Gastrocnemius medialis (tissue), 4 donors: Measurements from ENCODE around the gene SERPINA3.

Experiments used
- POLR2A ChIP-seq, 2 donors: fragments of 450-650 bp; IDR thresholded peaks; one replicate each; pipeline ENCODE4 v1.6.1; 2017; ENCODE audit warnings: antibody characterized with exemption in 2 of 2, mild to moderate bottlenecking in 2 of 2, moderate library complexity in 2 of 2
- TF ChIP-seq, protein P1 (sequence below), 5 experiments: fragments of 450-650 bp in 3 of 5; fragments of 200-600 bp in 2 of 5; sonication (generic) in 2 of 5; IDR thresholded peaks in 4 of 5; conservative IDR thresholded peaks in 1 of 5; 1 replicate in 4 of 5; 2 replicates in 1 of 5; pipeline ENCODE4 v1.5.1; 2016 to 2019; ENCODE audit warnings: antibody characterized with exemption in 5 of 5, mild to moderate bottlenecking in 3 of 5, moderate library complexity in 3 of 5

DNA sequence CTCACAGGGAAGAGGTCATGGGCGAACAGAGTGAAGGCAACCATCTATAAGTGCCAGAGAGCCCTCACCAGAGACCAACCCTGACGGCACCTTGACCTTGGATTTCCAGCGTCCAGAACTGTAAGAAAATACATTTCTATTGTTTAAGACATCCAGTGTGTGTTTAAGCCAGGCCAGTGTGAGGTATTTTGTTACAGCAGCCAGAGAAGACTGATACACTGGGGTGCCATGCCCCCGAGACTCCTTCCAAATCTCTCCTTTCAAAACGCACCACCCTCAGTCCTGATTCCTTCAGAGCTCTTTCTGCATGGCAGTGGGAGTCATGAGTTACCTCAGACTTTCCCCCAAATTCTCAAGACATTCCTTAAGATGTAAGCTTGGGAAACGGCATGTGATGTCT lies 33.5 kb upstream of the SERPINA3 start:
- TF ChIP-seq POLR2A (IDR thresholded peaks at IDR 0.05): no peak
- TF ChIP-seq, protein P1, sequence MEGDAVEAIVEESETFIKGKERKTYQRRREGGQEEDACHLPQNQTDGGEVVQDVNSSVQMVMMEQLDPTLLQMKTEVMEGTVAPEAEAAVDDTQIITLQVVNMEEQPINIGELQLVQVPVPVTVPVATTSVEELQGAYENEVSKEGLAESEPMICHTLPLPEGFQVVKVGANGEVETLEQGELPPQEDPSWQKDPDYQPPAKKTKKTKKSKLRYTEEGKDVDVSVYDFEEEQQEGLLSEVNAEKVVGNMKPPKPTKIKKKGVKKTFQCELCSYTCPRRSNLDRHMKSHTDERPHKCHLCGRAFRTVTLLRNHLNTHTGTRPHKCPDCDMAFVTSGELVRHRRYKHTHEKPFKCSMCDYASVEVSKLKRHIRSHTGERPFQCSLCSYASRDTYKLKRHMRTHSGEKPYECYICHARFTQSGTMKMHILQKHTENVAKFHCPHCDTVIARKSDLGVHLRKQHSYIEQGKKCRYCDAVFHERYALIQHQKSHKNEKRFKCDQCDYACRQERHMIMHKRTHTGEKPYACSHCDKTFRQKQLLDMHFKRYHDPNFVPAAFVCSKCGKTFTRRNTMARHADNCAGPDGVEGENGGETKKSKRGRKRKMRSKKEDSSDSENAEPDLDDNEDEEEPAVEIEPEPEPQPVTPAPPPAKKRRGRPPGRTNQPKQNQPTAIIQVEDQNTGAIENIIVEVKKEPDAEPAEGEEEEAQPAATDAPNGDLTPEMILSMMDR (IDR thresholded peaks at IDR 0.05 in 4 of 5, conservative IDR thresholded peaks at IDR 0.05 in 1 of 5): no peak
